Suprapubic skin (tissue), 4 donors: ENCODE data around the gene THSD7B. TPM values are rescaled to one million over a fixed set of nuclear protein-coding genes. Genes with fewer than 3 reads are reported as not detected.
"Not testable (repeated sequence)": the region's sequence is repeated elsewhere in the genome, so short reads cannot be mapped to it uniquely, and the experiment has no call there.

ENCODE experiments used
- DNase-seq, 2 donors: peaks; one replicate each; pipeline ENCODE4 v3.0.0-alpha.2; 2019; ENCODE audit warnings: low spot score in 2 of 2
- H3K27ac ChIP-seq: fragments of 200-600 bp; sonication (generic); one replicate; pipeline ENCODE4 v1.5.1; 2019
- H3K27me3 ChIP-seq: fragments of 200-600 bp; sonication (generic); one replicate; pipeline ENCODE4 v1.5.1; 2019
- H3K36me3 ChIP-seq: fragments of 200-600 bp; sonication (generic); one replicate; pipeline ENCODE4 v1.5.1; 2019
- H3K4me1 ChIP-seq: fragments of 200-600 bp; sonication (generic); one replicate; pipeline ENCODE4 v1.5.1; 2019
- H3K4me3 ChIP-seq: fragments of 200-600 bp; sonication (generic); one replicate; pipeline ENCODE4 v1.5.1; 2019; ENCODE audit warnings: mild to moderate bottlenecking
- H3K9me3 ChIP-seq: fragments of 200-600 bp; sonication (generic); one replicate; pipeline ENCODE4 v1.5.1; 2019
- CTCF ChIP-seq, 2 donors: fragments of 200-600 bp in 1 of 2; fragments of 450-650 bp in 1 of 2; sonication (generic) in 1 of 2; IDR thresholded peaks; one replicate each; pipeline ENCODE4 v1.5.1; 2016 to 2019; ENCODE audit warnings: antibody characterized with exemption in 2 of 2, mild to moderate bottlenecking in 1 of 2, moderate library complexity in 1 of 2
- EP300 ChIP-seq: sonication (generic); formaldehyde crosslinking; IDR thresholded peaks from one replicate; pipeline ENCODE4 v1.6.1; 2017; ENCODE audit warnings: antibody characterized with exemption
- POLR2A ChIP-seq, 2 donors: fragments of 450-650 bp; IDR thresholded peaks; one replicate each; pipeline ENCODE4 v1.6.1; 2017; ENCODE audit warnings: antibody characterized with exemption in 2 of 2, mild to moderate bottlenecking in 2 of 2, moderate library complexity in 2 of 2
- POLR2AphosphoS5 ChIP-seq, 3 donors: sonication (generic); formaldehyde crosslinking; IDR thresholded peaks; one replicate each; pipeline ENCODE4 v1.6.1; 2017; ENCODE audit warnings: antibody characterized with exemption in 3 of 3
- WGBS: methylation state at CpG from one replicate; pipeline ENCODE4 v1.1.5; 2018; 5-methylcytosine and 5-hydroxymethylcytosine counted together
- total RNA-seq, 4 donors: library from RNA; depleted of rRNA; stranded (reverse); fragments of >200 nt; gene quantifications; one replicate each; pipeline ENCODE4 v1.1.0, GENCODE V29; 2016

THSD7B gene
- total RNA-seq, 4 donors from 2014 or later, result 0.18 to 1.1 (median 0.34) TPM; not detected in 1

DNA sequence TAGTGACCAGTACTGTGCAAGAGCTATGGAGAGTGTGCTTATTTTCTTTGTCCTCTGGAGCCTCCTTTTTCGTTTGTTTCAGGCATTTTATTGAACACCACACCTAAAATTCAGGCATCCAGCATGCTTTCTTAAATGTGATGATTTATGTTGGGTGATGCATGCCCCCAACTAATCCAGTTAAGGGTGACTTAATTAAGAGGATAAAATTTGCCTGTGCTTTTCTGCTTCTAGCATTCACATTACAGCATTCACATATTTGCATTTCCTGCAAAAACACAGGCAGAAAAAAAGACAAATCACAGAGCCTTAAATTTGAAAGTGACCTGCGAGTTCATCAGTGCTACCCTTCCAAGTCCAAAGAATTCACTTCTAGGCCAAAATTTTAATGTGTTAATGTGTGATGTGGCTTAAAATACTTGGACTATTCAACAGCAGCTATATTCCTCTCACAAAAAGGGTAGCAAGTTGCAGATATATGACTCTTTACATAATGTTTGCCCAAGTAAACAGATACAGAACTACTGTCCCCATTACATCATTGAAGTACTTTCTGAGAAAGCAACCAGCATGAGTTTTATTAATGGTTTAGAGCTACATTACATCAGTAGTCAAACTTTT is 286.5 kb downstream of the THSD7B start:
- WGBS, result 49% methylated on average over 2 of the region's 2 CpGs
- no peak overlapping the region for H3K4me3 ChIP-seq
- no peaks in the 10 kb centered on the region for H3K36me3 ChIP-seq
- TF ChIP-seq CTCF (IDR thresholded peaks at IDR 0.05) (no peak), POLR2AphosphoS5 (IDR thresholded peaks at IDR 0.05) (no peak), EP300 (no peak), POLR2A (IDR thresholded peaks at IDR 0.05) (no peak)
- no peaks in the 10 kb centered on the region for H3K27me3 ChIP-seq
- DNase-seq, result no peak
- H3K27ac ChIP-seq, result no peak overlapping the region
- H3K4me1 ChIP-seq, result no peaks in the 10 kb centered on the region
- H3K9me3 ChIP-seq, result no peaks in the 10 kb centered on the region

GRCh38 chr2:137056704-137057103 is 291.4 kb downstream of the THSD7B start:
- H3K9me3 ChIP-seq, result no peaks in the 10 kb centered on the region
- no peaks in the 10 kb centered on the region for H3K4me1 ChIP-seq
- H3K27me3 ChIP-seq, result no peaks in the 10 kb centered on the region
- 88% methylated on average over 8 of the region's 8 CpGs for WGBS
- no peak overlapping the region for H3K4me3 ChIP-seq
- TF ChIP-seq POLR2AphosphoS5 (IDR thresholded peaks at IDR 0.05) (no peak), EP300 (no peak), CTCF (IDR thresholded peaks at IDR 0.05) (no peak), POLR2A (IDR thresholded peaks at IDR 0.05) (no peak)
- H3K36me3 ChIP-seq, result no peaks in the 10 kb centered on the region
- H3K27ac ChIP-seq, result no peak overlapping the region
- DNase-seq, result no peak

- H3K9me3 ChIP-seq, H3K27ac ChIP-seq, H3K4me3 ChIP-seq, H3K27me3 ChIP-seq, H3K36me3 ChIP-seq, DNase-seq, H3K4me1 ChIP-seq: not testable (repeated sequence)
- WGBS, result 97% methylated on average over 20 of the region's 22 CpGs
Measured at GRCh38 chr2:137076111-137076765, 310.9 kb downstream of the THSD7B start.

DNA sequence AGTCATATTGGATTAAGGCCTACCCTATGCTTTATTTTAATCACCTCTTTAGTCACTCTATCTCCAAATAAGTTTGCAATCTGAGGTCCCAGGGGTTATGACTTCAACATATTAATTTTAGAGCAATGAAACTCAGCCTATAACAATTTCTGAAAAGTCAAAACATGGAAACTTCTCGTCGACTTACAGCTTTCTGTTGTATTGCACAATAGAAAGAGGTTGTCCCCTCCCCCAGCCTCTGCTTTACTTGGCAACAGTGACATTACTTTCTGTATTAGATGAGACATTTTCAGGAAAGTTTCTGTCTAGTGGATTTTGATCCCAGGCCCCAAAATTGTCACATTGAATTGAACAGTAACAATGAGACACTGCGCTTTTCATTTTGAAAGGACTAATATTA is 326.4 kb downstream of the THSD7B start:
- no peaks in the 10 kb centered on the region for H3K4me1 ChIP-seq
- 67% methylated on average over 3 of the region's 3 CpGs for WGBS
- H3K27me3 ChIP-seq, result no peaks in the 10 kb centered on the region
- no peak overlapping the region for H3K4me3 ChIP-seq
- no peaks in the 10 kb centered on the region for H3K36me3 ChIP-seq
- DNase-seq, result no peak
- TF ChIP-seq EP300, result no peak
- no peak for TF ChIP-seq CTCF (IDR thresholded peaks at IDR 0.05)
- no peak for TF ChIP-seq POLR2AphosphoS5 (IDR thresholded peaks at IDR 0.05)
- TF ChIP-seq POLR2A (IDR thresholded peaks at IDR 0.05), result no peak
- H3K9me3 ChIP-seq, result no peaks in the 10 kb centered on the region
- no peak overlapping the region for H3K27ac ChIP-seq

- H3K27me3 ChIP-seq, result no peaks in the 10 kb centered on the region
- DNase-seq, result no peak
- H3K9me3 ChIP-seq, result no peaks in the 10 kb centered on the region
- no peak overlapping the region for H3K27ac ChIP-seq
- no peaks in the 10 kb centered on the region for H3K36me3 ChIP-seq
- H3K4me1 ChIP-seq, result no peaks in the 10 kb centered on the region
- 84% methylated on average over 4 of the region's 4 CpGs for WGBS
- H3K4me3 ChIP-seq, result no peak overlapping the region
- TF ChIP-seq EP300, result no peak
- no peak for TF ChIP-seq POLR2AphosphoS5 (IDR thresholded peaks at IDR 0.05)
- TF ChIP-seq CTCF (IDR thresholded peaks at IDR 0.05), result no peak
- no peak for TF ChIP-seq POLR2A (IDR thresholded peaks at IDR 0.05)
Measured at GRCh38 chr2:137093116-137093515, 327.8 kb downstream of the THSD7B start.

DNA sequence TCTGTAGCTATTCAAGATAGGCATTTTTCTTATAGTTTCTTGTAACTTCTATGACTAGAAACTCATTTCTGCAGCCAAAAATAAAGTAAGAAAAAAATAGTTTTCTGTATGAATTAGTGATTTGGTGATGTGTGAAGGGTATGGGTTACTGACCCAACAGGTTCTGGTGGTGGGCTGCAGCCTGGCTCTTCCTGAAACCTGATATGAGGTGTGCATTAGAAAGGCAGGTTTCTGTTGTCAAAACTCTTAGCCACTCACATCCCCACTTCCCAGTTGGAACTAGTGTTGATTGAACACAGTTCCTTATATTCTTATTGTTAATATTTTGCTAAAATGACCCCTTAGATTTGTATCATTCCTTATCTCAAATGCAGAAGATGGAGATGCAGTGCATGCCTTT is 330.8 kb downstream of the THSD7B start:
- H3K36me3 ChIP-seq, result no peaks in the 10 kb centered on the region
- DNase-seq, result no peak
- no peaks in the 10 kb centered on the region for H3K4me1 ChIP-seq
- no peaks in the 10 kb centered on the region for H3K27me3 ChIP-seq
- H3K4me3 ChIP-seq, result no peak overlapping the region
- TF ChIP-seq POLR2AphosphoS5 (IDR thresholded peaks at IDR 0.05) (no peak), POLR2A (IDR thresholded peaks at IDR 0.05) (no peak), EP300 (no peak), CTCF (IDR thresholded peaks at IDR 0.05) (no peak)
- H3K27ac ChIP-seq, result no peak overlapping the region
- no peaks in the 10 kb centered on the region for H3K9me3 ChIP-seq
